Measurements from ENCODE around the gene PTTG1IP2. TPM values are rescaled to one million over a fixed set of nuclear protein-coding genes. Genes with fewer than 3 reads are reported as not detected.

Gene PTTG1IP2
- total RNA-seq, 1 donor from 2014 or later, result not detected

GRCh38 chr7:90484706-90485105, 15.3 kb downstream of the PTTG1IP2 start:
- Mint-ChIP-seq H3K36me3 (no peaks in the 10 kb centered on the region), H3K27me3 (ENCODE audit: low read depth) (no peaks in the 10 kb centered on the region), H3K4me1 (peaks cover 9% of the 10 kb centered on the region), H3K27ac (no peak overlapping the region), H3K4me3 (no peak overlapping the region), H3K9me3 (peaks cover 5% of the 10 kb centered on the region)
- TF ChIP-seq CTCF (IDR thresholded peaks at IDR 0.05; ENCODE audit: unreplicated experiment), result no peak
- no peak for DNase-seq (ENCODE audit: low spot score in 2 of 2, unreplicated experiment in 2 of 2)

GRCh38 chr7:90485734-90486316, 16.4 kb downstream of the PTTG1IP2 start:
- Mint-ChIP-seq H3K4me1 (peaks cover 9% of the 10 kb centered on the region), H3K9me3 (peaks cover 9% of the 10 kb centered on the region), H3K36me3 (no peaks in the 10 kb centered on the region), H3K27ac (no peak overlapping the region), H3K4me3 (no peak overlapping the region), H3K27me3 (ENCODE audit: low read depth) (no peaks in the 10 kb centered on the region)
- no peak for DNase-seq (ENCODE audit: low spot score in 2 of 2, unreplicated experiment in 2 of 2)
- TF ChIP-seq CTCF (IDR thresholded peaks at IDR 0.05; ENCODE audit: unreplicated experiment), result no peak

- H3K9me3 Mint-ChIP-seq, result peaks cover 9% of the 10 kb centered on the region
- no peak for TF ChIP-seq CTCF (IDR thresholded peaks at IDR 0.05; ENCODE audit: unreplicated experiment)
- H3K4me3 Mint-ChIP-seq, result no peak overlapping the region
- no peak for DNase-seq (ENCODE audit: low spot score in 2 of 2, unreplicated experiment in 2 of 2)
- no peaks in the 10 kb centered on the region for H3K36me3 Mint-ChIP-seq
- H3K27me3 Mint-ChIP-seq (ENCODE audit: low read depth), result no peaks in the 10 kb centered on the region
- H3K4me1 Mint-ChIP-seq, result peaks cover 9% of the 10 kb centered on the region
- H3K27ac Mint-ChIP-seq, result no peak overlapping the region
These were observed 18.4 kb downstream of the PTTG1IP2 start for GRCh38 chr7:90487808-90488207.

GRCh38 chr7:90488220-90488619, 18.8 kb downstream of the PTTG1IP2 start:
- peak overlapping the region; percentile 86 for H3K27ac Mint-ChIP-seq
- H3K27me3 Mint-ChIP-seq (ENCODE audit: low read depth), result no peaks in the 10 kb centered on the region
- DNase-seq (ENCODE audit: low spot score in 2 of 2, unreplicated experiment in 2 of 2), result no peak
- no peak for TF ChIP-seq CTCF (IDR thresholded peaks at IDR 0.05; ENCODE audit: unreplicated experiment)
- H3K9me3 Mint-ChIP-seq, result peaks cover 9% of the 10 kb centered on the region
- no peaks in the 10 kb centered on the region for H3K36me3 Mint-ChIP-seq
- H3K4me3 Mint-ChIP-seq, result no peak overlapping the region
- peaks cover 9% of the 10 kb centered on the region for H3K4me1 Mint-ChIP-seq

GRCh38 chr7:90492250-90492649, 22.8 kb downstream of the PTTG1IP2 start:
- Mint-ChIP-seq H3K4me3 (no peak overlapping the region), H3K9me3 (peaks cover 18% of the 10 kb centered on the region), H3K27me3 (ENCODE audit: low read depth) (no peaks in the 10 kb centered on the region), H3K27ac (no peak overlapping the region), H3K36me3 (no peaks in the 10 kb centered on the region), H3K4me1 (peaks cover 9% of the 10 kb centered on the region)
- TF ChIP-seq CTCF (IDR thresholded peaks at IDR 0.05; ENCODE audit: unreplicated experiment), result no peak
- no peak for DNase-seq (ENCODE audit: low spot score in 2 of 2, unreplicated experiment in 2 of 2)

- Mint-ChIP-seq H3K27ac (no peak overlapping the region), H3K4me3 (no peak overlapping the region), H3K4me1 (no peaks in the 10 kb centered on the region), H3K9me3 (peaks cover 9% of the 10 kb centered on the region), H3K27me3 (ENCODE audit: low read depth) (no peaks in the 10 kb centered on the region), H3K36me3 (no peaks in the 10 kb centered on the region)
- TF ChIP-seq CTCF (IDR thresholded peaks at IDR 0.05; ENCODE audit: unreplicated experiment), result no peak
- DNase-seq (ENCODE audit: low spot score in 2 of 2, unreplicated experiment in 2 of 2), result no peak
These were observed 25.8 kb downstream of the PTTG1IP2 start for GRCh38 chr7:90495241-90495640.
